Astrocyte (in vitro differentiated cells and primary cell): ENCODE results near the gene MYADML2. TPM values are rescaled to one million over a fixed set of nuclear protein-coding genes. Genes with fewer than 3 reads are reported as not detected.

ENCODE experiments used
- DNase-seq: peaks from one replicate; pipeline ENCODE4 v3.0.0-alpha.2; 2010; ENCODE audit warnings: low read depth
- FAIRE-seq: peaks from 2 replicates; lab custom pipeline; 2011; peaks lifted over from hg19 to GRCh38; lab: Jason Lieb, UNC
- H2AFZ ChIP-seq: 2 replicates; pipeline ENCODE4 v1.6.0; 2012; ENCODE audit warnings: low read depth, low read length, inconsistent platforms
- H3K27ac ChIP-seq: 2 replicates; pipeline ENCODE4 v1.5.1; 2011; ENCODE audit warnings: low read depth, low read length, inconsistent platforms
- H3K27me3 ChIP-seq: 2 replicates; pipeline ENCODE4 v1.6.0; 2011; ENCODE audit warnings: low read length, inconsistent platforms; ENCODE audit not compliant: insufficient read depth
- H3K36me3 ChIP-seq: 2 replicates; pipeline ENCODE4 v1.5.1; 2011; ENCODE audit warnings: low read length, inconsistent platforms; ENCODE audit not compliant: insufficient read depth
- H3K4me1 ChIP-seq: 2 replicates; pipeline ENCODE4 v1.5.1; 2011; ENCODE audit warnings: low read length, inconsistent platforms; ENCODE audit not compliant: insufficient read depth
- H3K4me2 ChIP-seq: 2 replicates; pipeline ENCODE4 v1.6.0; 2012; ENCODE audit warnings: low read length, inconsistent platforms
- H3K4me3 ChIP-seq: 2 replicates; pipeline ENCODE4 v1.5.1; 2011; ENCODE audit warnings: low read depth, mild to moderate bottlenecking, low read length, inconsistent platforms; ENCODE audit not compliant: insufficient read depth
- H3K79me2 ChIP-seq: 2 replicates; pipeline ENCODE4 v1.6.0; 2012; ENCODE audit warnings: mild to moderate bottlenecking, low read length, inconsistent platforms; ENCODE audit not compliant: insufficient read depth
- H3K9ac ChIP-seq: 2 replicates; pipeline ENCODE4 v1.6.0; 2012; ENCODE audit warnings: mild to moderate bottlenecking, low read length, inconsistent platforms
- H3K9me3 ChIP-seq: 2 replicates; pipeline ENCODE4 v1.5.1; 2012; ENCODE audit warnings: low read depth, mild to moderate bottlenecking, low read length, inconsistent platforms; ENCODE audit not compliant: insufficient read depth
- H4K20me1 ChIP-seq: 2 replicates; pipeline ENCODE4 v1.6.0; 2012; ENCODE audit warnings: low read length, inconsistent platforms; ENCODE audit not compliant: insufficient read depth
- H3K27ac Mint-ChIP-seq: one replicate; pipeline ENCODE4 v1.8.0; 2021; ENCODE audit warnings: mild to moderate bottlenecking, mixed read lengths; ENCODE audit not compliant: unreplicated experiment
- H3K27me3 Mint-ChIP-seq: one replicate; pipeline ENCODE4 v1.8.0; 2021; ENCODE audit warnings: low read depth, mixed read lengths; ENCODE audit not compliant: unreplicated experiment
- H3K36me3 Mint-ChIP-seq: one replicate; pipeline ENCODE4 v1.8.0; 2021; ENCODE audit warnings: low read depth, mixed read lengths; ENCODE audit not compliant: unreplicated experiment
- H3K4me1 Mint-ChIP-seq: one replicate; pipeline ENCODE4 v1.8.0; 2021; ENCODE audit warnings: low read depth, mixed read lengths; ENCODE audit not compliant: unreplicated experiment
- H3K4me3 Mint-ChIP-seq: one replicate; pipeline ENCODE4 v1.8.0; 2021; ENCODE audit warnings: mild to moderate bottlenecking, moderate library complexity, mixed read lengths; ENCODE audit not compliant: unreplicated experiment
- H3K9me3 Mint-ChIP-seq: one replicate; pipeline ENCODE4 v1.8.0; 2021; ENCODE audit warnings: mild to moderate bottlenecking, mixed read lengths; ENCODE audit not compliant: unreplicated experiment
- CTCF ChIP-seq: IDR thresholded peaks from 2 replicates; pipeline ENCODE4 v1.5.1; 2011; ENCODE audit warnings: low read depth, mild to moderate bottlenecking, inconsistent platforms, low read length, moderate library complexity; ENCODE audit not compliant: insufficient read depth
- EZH2 ChIP-seq: IDR thresholded peaks from 2 replicates; pipeline ENCODE4 v1.6.1; 2012; ENCODE audit warnings: mild to moderate bottlenecking, low read length, inconsistent platforms; ENCODE audit not compliant: insufficient read depth
- total RNA-seq: library from RNA; stranded (reverse); gene quantifications from 2 replicates; pipeline ENCODE4 v1.2.1, GENCODE V29; 2021

Gene MYADML2
- total RNA-seq, 1 donor from 2014 or later = not detected

GRCh38 chr17:81934850-81935708 lies 12.0 kb downstream of the MYADML2 start:
- H3K36me3 Mint-ChIP-seq = peaks cover 10% of the 10 kb centered on the region
- H3K4me1 Mint-ChIP-seq = peaks cover 5% of the 10 kb centered on the region
- H3K4me3 ChIP-seq = peak overlapping the region; percentile 26
- H3K27ac Mint-ChIP-seq = peak overlapping the region; percentile 66
- FAIRE-seq (no peak), DNase-seq (no peak)
- H4K20me1 ChIP-seq = peaks cover 24% of the 10 kb centered on the region
- peaks cover 3% of the 10 kb centered on the region for H3K27me3 Mint-ChIP-seq
- H3K4me3 Mint-ChIP-seq = peak overlapping the region; percentile 93
- no peak overlapping the region for H2AFZ ChIP-seq
- H3K36me3 ChIP-seq = no peaks in the 10 kb centered on the region
- peak overlapping the region; percentile 31 for H3K9ac ChIP-seq
- no peaks in the 10 kb centered on the region for H3K9me3 ChIP-seq
- H3K4me1 ChIP-seq = peaks cover 6% of the 10 kb centered on the region
- H3K9me3 Mint-ChIP-seq = no peaks in the 10 kb centered on the region
- no peak overlapping the region for H3K27ac ChIP-seq
- peak overlapping the region; percentile 98 for H3K4me2 ChIP-seq
- TF ChIP-seq EZH2 = no peak
- no peak for TF ChIP-seq CTCF
- H3K79me2 ChIP-seq = peaks cover 20% of the 10 kb centered on the region
- H3K27me3 ChIP-seq = no peaks in the 10 kb centered on the region

- H3K9ac ChIP-seq = no peak overlapping the region
- Mint-ChIP-seq H3K9me3 (no peaks in the 10 kb centered on the region), H3K4me3 (no peak overlapping the region), H3K4me1 (peaks cover 5% of the 10 kb centered on the region), H3K27ac (peak overlapping the region; percentile 41), H3K36me3 (peaks cover 10% of the 10 kb centered on the region), H3K27me3 (peaks cover 3% of the 10 kb centered on the region)
- no peaks in the 10 kb centered on the region for H3K9me3 ChIP-seq
- FAIRE-seq (no peak), DNase-seq (no peak)
- no peak overlapping the region for H3K4me3 ChIP-seq
- no peaks in the 10 kb centered on the region for H3K27me3 ChIP-seq
- TF ChIP-seq CTCF (no peak), EZH2 (no peak)
- peaks cover 20% of the 10 kb centered on the region for H3K79me2 ChIP-seq
- H3K4me1 ChIP-seq = peaks cover 6% of the 10 kb centered on the region
- H3K36me3 ChIP-seq = no peaks in the 10 kb centered on the region
- no peak overlapping the region for H3K4me2 ChIP-seq
- peaks cover 32% of the 10 kb centered on the region for H4K20me1 ChIP-seq
- no peak overlapping the region for H3K27ac ChIP-seq
- no peak overlapping the region for H2AFZ ChIP-seq
Observed at GRCh38 chr17:81934098-81934757, 12.8 kb downstream of the MYADML2 start.
